ENCODE data around the gene CRHR1. TPM values are rescaled to one million over a fixed set of nuclear protein-coding genes. Genes with fewer than 3 reads are reported as not detected.

Gene CRHR1
- total and polyA plus RNA-seq, 2 of the 4 experiments (the other 2 are of a cell fraction): not detected

DNA sequence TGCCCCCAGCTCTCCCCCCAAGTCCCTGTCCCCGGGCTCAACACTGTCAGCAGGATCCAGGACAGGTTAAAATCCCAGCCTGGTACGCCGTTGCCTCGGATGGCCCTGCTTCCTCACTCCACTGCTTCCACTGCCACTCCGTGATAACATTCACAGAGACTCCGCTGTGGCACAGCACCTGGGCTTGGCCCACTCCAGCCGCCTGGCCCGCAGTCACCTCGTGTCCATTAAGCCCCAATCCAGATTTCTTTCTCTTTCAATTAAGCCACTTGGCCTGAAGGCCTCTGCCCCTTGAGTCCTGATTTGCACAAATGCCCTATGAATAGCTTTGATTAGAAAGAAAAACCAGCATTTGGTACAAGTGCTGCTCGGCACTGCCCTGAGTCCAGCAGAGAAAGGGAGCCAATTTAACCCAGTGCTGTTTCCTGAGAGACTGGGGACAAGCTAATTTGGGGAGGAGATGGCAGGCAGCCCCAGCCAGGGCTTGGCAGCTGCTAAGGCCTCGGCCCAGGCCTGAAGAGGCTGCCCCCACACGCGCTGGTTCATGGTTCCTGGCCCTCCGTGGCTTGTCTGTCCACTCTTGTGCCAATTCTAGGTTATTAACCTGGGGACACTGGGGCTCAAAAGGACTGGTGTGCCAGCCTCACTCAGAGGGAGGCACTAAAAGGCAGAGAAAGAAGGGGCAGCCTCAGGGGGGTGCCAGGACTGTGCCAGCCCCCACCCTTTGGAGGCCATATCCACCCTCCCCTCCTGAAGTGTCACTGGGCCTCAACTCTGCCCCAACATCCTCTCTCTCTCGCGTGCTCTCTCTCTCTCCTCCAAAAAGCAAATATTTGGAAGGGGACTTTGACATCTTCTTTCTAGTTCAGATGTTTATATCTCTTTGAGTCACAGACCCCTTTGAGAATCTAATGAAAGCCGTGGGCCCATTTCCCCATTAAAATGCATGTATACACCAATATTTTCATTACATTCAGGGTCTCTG lies 30.8 kb downstream of the CRHR1 start (continued):
- no peak for TF ChIP-seq RAD21 (IDR thresholded peaks at IDR 0.05; ENCODE audit: low read length)

DNA sequence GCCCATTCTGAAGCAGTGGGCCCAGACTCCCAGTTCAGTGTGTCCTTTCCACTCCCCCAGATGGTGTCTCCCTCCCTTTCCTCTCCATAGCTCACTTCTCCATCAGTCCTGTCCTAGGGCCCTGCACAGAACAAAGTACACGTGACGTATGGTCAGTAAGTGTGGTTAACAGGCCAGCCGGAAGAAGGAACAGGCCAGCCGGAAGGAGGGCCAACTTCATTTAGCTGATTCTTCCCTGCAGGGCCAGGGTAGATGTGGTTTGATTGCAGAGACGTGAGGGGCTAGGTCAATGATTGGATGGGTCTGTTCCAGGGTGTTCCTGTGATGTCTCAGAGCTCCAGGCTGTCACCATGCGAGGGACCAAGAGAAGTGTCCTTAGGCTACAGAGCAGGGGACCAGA lies 31.6 kb downstream of the CRHR1 start:
- Histone ChIP-seq H3K27me3 (ENCODE audit: control insufficient read depth, insufficient read depth, low read length) (peaks cover 16% of the 10 kb centered on the region), H3K27ac (ENCODE audit: insufficient read depth, low read length) (no peak overlapping the region), H3K56ac (ENCODE audit: extremely low read depth, insufficient read depth, low read length) (no peak overlapping the region), H2AK9ac (replicated peaks; ENCODE audit: low read depth, low read length, poor library complexity) (no peak overlapping the region), H4K91ac (ENCODE audit: insufficient read depth, low read depth, low read length) (no peak overlapping the region), H3K23ac (ENCODE audit: low read depth, low read length) (no peak overlapping the region), H2BK5ac (ENCODE audit: low read depth, low read length, poor library complexity, severe bottlenecking) (no peak overlapping the region), H3K4me1 (ENCODE audit: control insufficient read depth, insufficient read depth, low read length) (no peaks in the 10 kb centered on the region), H3K4me2 (ENCODE audit: low read depth, low read length) (no peak overlapping the region), H2BK120ac (ENCODE audit: low read depth, low read length) (no peak overlapping the region), H2AK5ac (ENCODE audit: low read depth, low read length) (no peak overlapping the region), H4K5ac (ENCODE audit: low read depth, low read length) (no peak overlapping the region), H3K9me1 (ENCODE audit: insufficient read depth, low read length) (no peaks in the 10 kb centered on the region), H2BK15ac (ENCODE audit: low read depth, low read length) (no peak overlapping the region), H2BK20ac (ENCODE audit: low read depth, low read length) (no peak overlapping the region), H3K36me3 (ENCODE audit: control insufficient read depth, insufficient read depth, low read length) (no peaks in the 10 kb centered on the region), H3K9me3 (ENCODE audit: control insufficient read depth, insufficient read depth, low read length) (no peaks in the 10 kb centered on the region), H3K4me3 (ENCODE audit: insufficient read depth, low read depth, low read length) (no peak overlapping the region), H3K18ac (ENCODE audit: low read depth, low read length) (no peak overlapping the region), H4K20me1 (ENCODE audit: insufficient read depth, low read length) (no peaks in the 10 kb centered on the region), H3K79me1 (ENCODE audit: low read depth in 1 of 2, low read length in 2 of 2) (no peaks in the 10 kb centered on the region), H3K14ac (replicated peaks; ENCODE audit: low read depth, low read length) (no peak overlapping the region), H2AFZ (replicated peaks; ENCODE audit: low read length, poor library complexity) (no peak overlapping the region), H4K8ac (ENCODE audit: low read depth in 2 of 2, low read length in 2 of 2) (no peak overlapping the region), H3K4ac (ENCODE audit: low read depth, low read length) (no peak overlapping the region), H3K9ac (ENCODE audit: low read depth, low read length) (no peak overlapping the region)
- ATAC-seq (ENCODE audit: low read depth) (no peak), DNase-seq (no peak)
- no TSS peak for BruUV-seq (replicated peaks)
- WGBS, 2 experiments (ENCODE audit: extremely low coverage in 2 of 2, insufficient read length in 1 of 2): 64% methylated on average over 3 of the region's 6 CpGs; no CpG with 5 or more reads in 1 of the 2 experiments
- in situ Hi-C loops (cut with MboI; ENCODE audit: low sequenced_read_pairs): no loop called here
- dilution Hi-C loops (cut with HindIII; ENCODE audit: low sequenced_read_pairs, unreplicated experiment): no loop called here
- no peak for TF ChIP-seq FOS (IDR thresholded peaks at IDR 0.05; ENCODE audit: low read depth, low read length)
- TF ChIP-seq, protein P1, sequence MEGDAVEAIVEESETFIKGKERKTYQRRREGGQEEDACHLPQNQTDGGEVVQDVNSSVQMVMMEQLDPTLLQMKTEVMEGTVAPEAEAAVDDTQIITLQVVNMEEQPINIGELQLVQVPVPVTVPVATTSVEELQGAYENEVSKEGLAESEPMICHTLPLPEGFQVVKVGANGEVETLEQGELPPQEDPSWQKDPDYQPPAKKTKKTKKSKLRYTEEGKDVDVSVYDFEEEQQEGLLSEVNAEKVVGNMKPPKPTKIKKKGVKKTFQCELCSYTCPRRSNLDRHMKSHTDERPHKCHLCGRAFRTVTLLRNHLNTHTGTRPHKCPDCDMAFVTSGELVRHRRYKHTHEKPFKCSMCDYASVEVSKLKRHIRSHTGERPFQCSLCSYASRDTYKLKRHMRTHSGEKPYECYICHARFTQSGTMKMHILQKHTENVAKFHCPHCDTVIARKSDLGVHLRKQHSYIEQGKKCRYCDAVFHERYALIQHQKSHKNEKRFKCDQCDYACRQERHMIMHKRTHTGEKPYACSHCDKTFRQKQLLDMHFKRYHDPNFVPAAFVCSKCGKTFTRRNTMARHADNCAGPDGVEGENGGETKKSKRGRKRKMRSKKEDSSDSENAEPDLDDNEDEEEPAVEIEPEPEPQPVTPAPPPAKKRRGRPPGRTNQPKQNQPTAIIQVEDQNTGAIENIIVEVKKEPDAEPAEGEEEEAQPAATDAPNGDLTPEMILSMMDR (conservative IDR thresholded peaks at IDR 0.05; ENCODE audit: low read depth, low read length): no peak
- TF ChIP-seq, protein P2, sequence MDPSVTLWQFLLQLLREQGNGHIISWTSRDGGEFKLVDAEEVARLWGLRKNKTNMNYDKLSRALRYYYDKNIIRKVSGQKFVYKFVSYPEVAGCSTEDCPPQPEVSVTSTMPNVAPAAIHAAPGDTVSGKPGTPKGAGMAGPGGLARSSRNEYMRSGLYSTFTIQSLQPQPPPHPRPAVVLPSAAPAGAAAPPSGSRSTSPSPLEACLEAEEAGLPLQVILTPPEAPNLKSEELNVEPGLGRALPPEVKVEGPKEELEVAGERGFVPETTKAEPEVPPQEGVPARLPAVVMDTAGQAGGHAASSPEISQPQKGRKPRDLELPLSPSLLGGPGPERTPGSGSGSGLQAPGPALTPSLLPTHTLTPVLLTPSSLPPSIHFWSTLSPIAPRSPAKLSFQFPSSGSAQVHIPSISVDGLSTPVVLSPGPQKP (IDR thresholded peaks at IDR 0.05; ENCODE audit: borderline replicate concordance, low read depth, low read length): no peak
- TF ChIP-seq SMC3 (IDR thresholded peaks at IDR 0.05; ENCODE audit: low read depth, low read length): no peak
- TF ChIP-seq BHLHE40 (IDR thresholded peaks at IDR 0.05; ENCODE audit: low read depth, low read length): no peak
- TF ChIP-seq NFE2L2 (IDR thresholded peaks at IDR 0.05; ENCODE audit: low read depth, low read length): no peak
- ChIA-PET CTCF (no interaction called here), POLR2A (ENCODE audit: unreplicated experiment) (no interaction called here)
- intact Hi-C loops (cut with micrococcal nuclease): no loop called here
